GM18909 (cell line): Measurements from ENCODE around the gene PRDX3.

Experiments used
- ATAC-seq: cut with Tn5 transposase; IDR thresholded peaks from one replicate; pipeline ENCODE4 v1.9.1; 2021; ENCODE audit warnings: mild to moderate bottlenecking; ENCODE audit not compliant: unreplicated experiment, poor library complexity

Gene PRDX3

DNA sequence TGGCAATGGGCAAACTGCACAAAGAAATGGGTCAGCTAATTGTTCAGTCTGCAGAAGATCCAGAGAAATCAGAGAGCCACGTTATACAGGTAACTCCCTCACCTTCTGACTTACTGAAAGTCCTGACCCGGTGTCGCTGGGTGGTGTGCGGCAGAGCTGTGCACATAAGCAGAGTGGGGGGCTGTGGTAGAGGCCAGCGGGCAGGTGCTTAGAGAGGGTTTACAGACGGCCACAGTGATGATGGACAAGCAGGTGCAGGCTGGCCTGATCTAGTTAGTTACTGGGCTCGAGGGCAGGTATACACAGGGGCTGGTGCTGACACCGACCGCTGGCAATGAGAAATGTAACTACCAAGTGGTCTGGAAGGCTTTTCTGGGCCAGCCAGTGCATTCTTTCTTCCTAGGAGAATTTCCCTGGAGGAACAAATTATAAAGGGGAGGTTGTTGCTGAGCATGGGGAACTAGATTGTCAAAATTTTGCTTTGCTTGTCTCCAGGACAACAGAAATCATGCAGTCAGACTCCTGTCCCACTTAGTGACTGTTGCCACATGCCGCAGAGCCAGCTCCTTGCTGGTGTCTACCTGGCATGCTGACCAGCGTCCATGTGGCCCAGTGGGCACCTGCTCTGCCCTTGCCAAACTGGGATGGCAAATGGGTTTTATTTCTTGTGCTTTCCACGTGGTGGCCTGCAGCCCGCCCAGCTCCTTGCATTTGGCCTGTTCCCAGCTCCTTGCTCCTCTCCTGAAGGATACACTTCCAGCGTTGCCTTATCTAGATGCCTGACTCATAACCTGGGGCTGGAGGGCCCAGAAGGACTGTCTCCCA lies 45.9 kb downstream of the PRDX3 start:
- ATAC-seq = no peak

GRCh38 chr10:119131512-119132240 lies 46.9 kb downstream of the PRDX3 start:
- ATAC-seq = peak; percentile 77

DNA sequence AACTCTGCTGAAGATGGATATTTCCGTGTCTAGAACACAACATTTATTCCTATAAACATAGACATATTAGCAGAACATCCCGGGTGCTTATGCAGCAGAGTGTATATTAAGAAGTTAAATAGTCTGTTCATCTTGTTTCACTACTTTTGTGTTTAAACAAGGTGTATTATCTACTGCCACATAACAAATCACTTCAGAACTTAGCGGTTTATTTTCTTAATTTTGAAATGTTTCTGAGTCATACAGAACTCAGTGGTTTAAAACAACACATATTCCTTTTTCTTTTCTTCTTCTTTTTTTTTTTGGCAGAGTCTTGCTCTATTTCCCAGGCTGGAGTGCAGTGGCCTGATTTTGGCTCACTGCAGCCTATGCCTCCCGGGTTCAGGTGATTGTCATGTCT lies 48.9 kb downstream of the PRDX3 start:
- no peak for ATAC-seq

DNA sequence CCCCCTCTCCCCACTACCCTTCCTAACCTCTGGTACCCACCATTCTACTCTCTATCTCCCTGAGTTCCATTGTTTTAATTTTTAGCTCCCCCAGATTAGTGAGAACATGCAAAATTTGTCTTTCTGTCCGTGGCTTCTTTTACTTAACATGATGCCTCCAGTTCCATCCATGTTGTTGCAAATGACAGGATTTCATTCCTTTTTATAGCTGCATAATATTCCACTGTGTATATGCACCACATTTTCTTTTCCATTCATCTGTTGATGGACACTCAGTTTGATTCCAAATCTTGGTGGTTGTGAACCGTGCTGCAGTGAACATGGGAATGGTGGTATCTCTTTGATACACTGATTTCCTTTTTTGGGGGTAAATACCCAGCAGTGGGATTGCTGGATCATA lies 52.7 kb downstream of the PRDX3 start:
- ATAC-seq = no peak

DNA sequence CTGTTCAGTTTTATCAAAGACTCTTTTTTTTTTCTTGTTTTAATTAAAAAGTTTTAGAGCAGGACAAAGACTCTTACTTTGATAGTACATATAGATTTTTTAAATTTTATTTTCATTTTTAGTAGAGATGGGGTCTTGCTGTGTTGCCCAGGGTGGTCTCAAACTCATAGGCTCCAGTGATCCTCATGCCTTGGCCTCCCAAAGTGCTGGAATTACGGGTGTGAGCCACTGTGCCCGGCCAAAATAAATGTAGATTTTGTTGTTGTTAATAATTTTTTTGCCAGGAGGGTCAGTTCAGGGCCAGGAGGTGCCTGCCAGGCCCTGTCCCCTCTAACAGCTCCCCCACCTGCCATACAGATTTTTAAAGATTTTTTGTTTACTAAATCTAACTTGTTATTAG lies 57.7 kb downstream of the PRDX3 start:
- ATAC-seq = no peak

- ATAC-seq = peak; percentile 93
Measured at GRCh38 chr10:119120413-119120867, 58.2 kb downstream of the PRDX3 start.

DNA sequence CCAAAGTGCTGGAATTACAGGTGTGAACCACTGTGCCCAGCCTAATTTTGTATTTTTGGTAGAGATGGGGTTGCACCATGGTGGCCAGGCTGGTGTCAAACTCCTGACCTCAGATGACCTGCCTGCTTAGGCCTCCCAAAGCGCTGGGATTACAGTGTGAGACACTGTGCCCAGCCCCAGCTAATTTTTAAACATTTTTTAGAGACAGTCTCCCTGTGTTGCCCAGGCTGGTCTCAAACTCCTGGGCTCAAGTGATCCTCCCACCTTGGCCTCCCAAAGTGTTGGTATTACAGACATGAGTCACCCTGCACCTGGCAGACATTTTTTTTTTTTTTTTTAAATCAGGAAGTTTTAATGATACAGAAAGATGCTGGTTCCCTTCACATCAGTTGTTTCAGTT lies 59.2 kb downstream of the PRDX3 start:
- ATAC-seq = no peak

DNA sequence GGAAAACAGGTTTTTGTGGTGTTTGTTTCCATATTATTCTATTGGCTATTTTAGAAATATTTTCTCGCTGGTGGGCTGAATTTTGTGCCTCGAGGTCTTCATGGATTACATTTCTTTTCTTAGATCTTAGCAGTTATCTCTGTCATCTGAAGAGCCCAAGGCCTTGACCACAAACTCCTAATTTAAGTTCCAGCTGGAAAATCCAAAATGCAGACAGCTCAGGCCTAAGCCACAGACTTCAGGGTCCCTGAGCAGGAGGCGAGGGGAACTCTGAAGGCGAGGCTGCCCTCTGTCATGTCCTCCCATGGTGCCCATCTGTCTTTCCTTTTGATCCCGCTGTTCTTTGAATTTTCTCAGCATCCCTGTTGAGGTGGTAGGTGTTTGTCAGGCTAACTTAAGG lies 60.4 kb downstream of the PRDX3 start:
- no peak for ATAC-seq
